Endothelial cell of umbilical vein (primary cell): Measurements from ENCODE around the gene C1orf198.

Experiments
- CTCF ChIP-seq, 2 donors: IDR thresholded peaks; 1 replicate in 1 of 2; 2 replicates in 1 of 2; pipeline ENCODE4 v1.5.1; 2011; ENCODE audit warnings: low read length in 2 of 2, mild to moderate bottlenecking in 2 of 2, moderate library complexity in 2 of 2, control low read depth in 1 of 2, inconsistent platforms in 1 of 2, low read depth in 1 of 2; ENCODE audit not compliant: insufficient read depth in 1 of 2; ENCODE audit errors: extremely low read depth in 1 of 2
- EZH2 ChIP-seq: IDR thresholded peaks from 2 replicates; pipeline ENCODE4 v1.6.1; 2012; ENCODE audit warnings: borderline replicate concordance, low read depth, mild to moderate bottlenecking, moderate library complexity, low read length, inconsistent platforms; ENCODE audit not compliant: severe bottlenecking
- FOS ChIP-seq: IDR thresholded peaks from 2 replicates; pipeline ENCODE4 v1.6.1; 2011; ENCODE audit warnings: mild to moderate bottlenecking, low read length, moderate library complexity, borderline replicate concordance; ENCODE audit not compliant: insufficient read depth
- GATA2 ChIP-seq: IDR thresholded peaks from 2 replicates; pipeline ENCODE4 v1.7.0; 2011; ENCODE audit warnings: low read depth, mild to moderate bottlenecking, moderate library complexity, mixed read lengths, low read length; ENCODE audit not compliant: insufficient read length, insufficient read depth
- JUN ChIP-seq: IDR thresholded peaks from 2 replicates; pipeline ENCODE4 v1.6.1; 2011; ENCODE audit warnings: borderline replicate concordance, low read depth; ENCODE audit not compliant: insufficient read length, insufficient read depth
- MYC ChIP-seq: IDR thresholded peaks from one replicate; pipeline ENCODE4 v1.6.1; 2011; ENCODE audit warnings: mild to moderate bottlenecking, low read depth, low read length
- POLR2A ChIP-seq: IDR thresholded peaks from 2 replicates; pipeline ENCODE4 v1.6.1; 2012; ENCODE audit warnings: low read depth, mild to moderate bottlenecking, control low read depth, low read length
- POLR2AphosphoS5 ChIP-seq: IDR thresholded peaks from 2 replicates; pipeline ENCODE4 v1.6.1; 2012; ENCODE audit warnings: low read depth, mild to moderate bottlenecking, control low read depth, low read length, moderate library complexity; ENCODE audit not compliant: insufficient read depth
- TF ChIP-seq, protein P1 (sequence below): IDR thresholded peaks from 2 replicates; pipeline ENCODE4 v1.6.1; 2011; ENCODE audit not compliant: insufficient read depth, insufficient read length

DNA sequence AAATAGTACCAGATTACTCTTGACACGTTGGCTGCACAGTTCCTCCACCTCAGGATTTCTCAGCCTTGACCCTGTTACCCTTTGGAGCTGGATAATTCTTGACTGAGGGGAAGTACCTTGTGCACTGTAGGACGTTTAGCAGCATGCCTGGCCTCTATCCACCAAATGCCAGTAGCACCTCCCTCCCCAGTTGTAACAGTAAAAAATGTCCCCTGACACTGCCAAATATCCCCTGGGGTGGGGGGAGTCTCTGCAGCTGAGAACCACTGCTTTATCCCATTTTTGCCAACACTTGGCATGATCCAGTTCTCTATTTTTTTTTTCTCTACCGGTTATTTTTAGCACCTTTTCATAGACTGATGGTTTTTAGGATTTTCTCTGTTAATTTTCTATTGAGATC is 34.0 kb downstream of the C1orf198 start:
- TF ChIP-seq CTCF (IDR thresholded peaks at IDR 0.05; ENCODE audit: extremely low read depth in 1 of 2, insufficient read depth in 1 of 2, low read depth in 1 of 2, low read length in 2 of 2) (no peak), JUN (no peak), EZH2 (no peak), POLR2A (no peak), POLR2AphosphoS5 (no peak), FOS (no peak), MYC (no peak), GATA2 (no peak)
- TF ChIP-seq, protein P1, sequence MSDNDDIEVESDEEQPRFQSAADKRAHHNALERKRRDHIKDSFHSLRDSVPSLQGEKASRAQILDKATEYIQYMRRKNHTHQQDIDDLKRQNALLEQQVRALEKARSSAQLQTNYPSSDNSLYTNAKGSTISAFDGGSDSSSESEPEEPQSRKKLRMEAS: no peak
